PC-9 (cell line): ENCODE data around the gene SLC25A42. TPM values are rescaled to one million over a fixed set of nuclear protein-coding genes. Genes with fewer than 3 reads are reported as not detected.

Source experiments
- BruUV-seq: library from RNA; stranded (reverse); fragments of 400-500 nt; replicated peaks from 2 replicates; lab custom pipeline; 2021; lab: Mats Ljungman, UMichigan
- CTCF ChIA-PET: fragments of 300-600 bp; sonication (Branson Sonifier 250); formaldehyde crosslinking; loops from one replicate; lab custom pipeline; 2022; ENCODE audit warnings: antibody characterized with exemption; lab: Charles Lee
- POLR2A ChIA-PET: fragments of 300-600 bp; sonication (Branson Sonifier 250); formaldehyde crosslinking; loops from one replicate; lab custom pipeline; 2022; ENCODE audit warnings: antibody characterized with exemption; ENCODE audit not compliant: unreplicated experiment; lab: Charles Lee
- DNase-seq, 2 experiments: peaks; one replicate each; pipeline versions ENCODE4 v3.0.0 to v3.0.0-alpha.2; 2015 to 2022; ENCODE audit warnings: mixed read lengths in 1 of 2
- H2AFZ ChIP-seq: fragments of 200-600 bp; sonication (generic); 2 replicates; pipeline ENCODE4 v1.8.1; 2017; ENCODE audit warnings: antibody characterized with exemption
- H3F3A ChIP-seq: fragments of 200-600 bp; sonication (generic); 2 replicates; pipeline ENCODE4 v1.8.1; 2017; ENCODE audit warnings: antibody characterized with exemption, mild to moderate bottlenecking, low read depth; ENCODE audit not compliant: insufficient read depth
- H3K27ac ChIP-seq: fragments of 200-600 bp; sonication (generic); 2 replicates; pipeline ENCODE4 v1.6.1; 2016; ENCODE audit warnings: mixed run types
- H3K27me3 ChIP-seq: fragments of 200-600 bp; sonication (generic); 2 replicates; pipeline ENCODE4 v1.6.1; 2016; ENCODE audit warnings: low read depth, mixed run types; ENCODE audit not compliant: insufficient read depth
- H3K36me3 ChIP-seq: fragments of 200-600 bp; sonication (generic); 2 replicates; pipeline ENCODE4 v1.6.1; 2016; ENCODE audit warnings: low read depth, mixed run types
- H3K4me1 ChIP-seq: fragments of 200-600 bp; sonication (generic); replicated peaks from 2 replicates; pipeline ENCODE4 v1.6.1; 2016; ENCODE audit warnings: mixed run types; ENCODE audit not compliant: insufficient read depth
- H3K4me2 ChIP-seq: fragments of 200-600 bp; sonication (generic); 2 replicates; pipeline ENCODE4 v1.6.1; 2017; ENCODE audit warnings: mixed run types
- H3K4me3 ChIP-seq: fragments of 200-600 bp; sonication (generic); 2 replicates; pipeline ENCODE4 v1.6.1; 2016; ENCODE audit warnings: mixed run types
- H3K79me2 ChIP-seq: fragments of 200-600 bp; sonication (generic); 2 replicates; pipeline ENCODE4 v1.6.1; 2017; ENCODE audit warnings: low read depth, mixed run types
- H3K9me2 ChIP-seq: fragments of 200-600 bp; sonication (generic); 2 replicates; pipeline ENCODE4 v1.8.1; 2017; ENCODE audit warnings: mild to moderate bottlenecking; ENCODE audit not compliant: insufficient read depth
- H3K9me3 ChIP-seq: fragments of 200-600 bp; sonication (generic); 2 replicates; pipeline ENCODE4 v1.8.1; 2016; ENCODE audit warnings: low read depth; ENCODE audit not compliant: insufficient read depth
- H4K20me1 ChIP-seq: fragments of 200-600 bp; sonication (generic); 2 replicates; pipeline ENCODE4 v1.8.1; 2017; ENCODE audit not compliant: insufficient read depth
- CTCF ChIP-seq: fragments of 200-600 bp; sonication (generic); conservative IDR thresholded peaks from 2 replicates; pipeline ENCODE4 v1.6.1; 2017; ENCODE audit warnings: mixed run types, antibody characterized with exemption, mild to moderate bottlenecking, moderate library complexity
- EZH2 ChIP-seq: fragments of 200-600 bp; sonication (generic); IDR thresholded peaks from 2 replicates; pipeline ENCODE4 v1.8.0; 2017; ENCODE audit warnings: antibody characterized with exemption, low read depth
- intact Hi-C: fragments of 100-400 bp; cut with micrococcal nuclease; formaldehyde crosslinking; loops from one replicate; pipeline ENCODE4 v1.10.0; 2022; ENCODE audit not compliant: unreplicated experiment
- total RNA-seq: library from RNA; stranded (reverse); gene quantifications from 2 replicates; pipeline ENCODE4 v1.2.3, GENCODE V29; 2021

Gene SLC25A42
- total RNA-seq, 1 experiment from 2014 or later = 6.9 TPM

- DNase-seq = no peak
- H3K36me3 ChIP-seq = no peaks in the 10 kb centered on the region
- no peak overlapping the region for H3K4me2 ChIP-seq
- BruUV-seq = no TSS peak
- POLR2A ChIA-PET = no interaction called here
- H3K27ac ChIP-seq = no peak overlapping the region
- no peaks in the 10 kb centered on the region for H3K9me2 ChIP-seq
- TF ChIP-seq EZH2 (no peak), CTCF (no peak)
- intact Hi-C loops = no loop called here
- CTCF ChIA-PET = no interaction called here
- H3F3A ChIP-seq = peaks cover 7% of the 10 kb centered on the region; the same call in 1 of the 2 replicates
- H3K27me3 ChIP-seq = no peaks in the 10 kb centered on the region
- H3K79me2 ChIP-seq = no peaks in the 10 kb centered on the region
- peaks cover 8% of the 10 kb centered on the region for H4K20me1 ChIP-seq
- H2AFZ ChIP-seq = no peak overlapping the region
- no peaks in the 10 kb centered on the region for H3K4me1 ChIP-seq
- H3K4me3 ChIP-seq = no peak overlapping the region
- no peaks in the 10 kb centered on the region for H3K9me3 ChIP-seq
Observed at GRCh38 chr19:19050104-19050503, 13.7 kb upstream of the SLC25A42 start.

- POLR2A ChIA-PET = no interaction called here
- no peak for DNase-seq
Observed at GRCh38 chr19:19050731-19051130, 13.1 kb upstream of the SLC25A42 start.

GRCh38 chr19:19051478-19052213, 12.1 kb upstream of the SLC25A42 start:
- no peaks in the 10 kb centered on the region for H3K27me3 ChIP-seq
- TF ChIP-seq CTCF (no peak), EZH2 (no peak)
- DNase-seq = no peak
- no TSS peak for BruUV-seq
- H4K20me1 ChIP-seq = peaks cover 8% of the 10 kb centered on the region
- no peaks in the 10 kb centered on the region for H3K4me1 ChIP-seq
- no peak overlapping the region for H3K4me3 ChIP-seq
- H2AFZ ChIP-seq = no peak overlapping the region
- H3K9me2 ChIP-seq = no peaks in the 10 kb centered on the region
- ChIA-PET CTCF (no interaction called here), POLR2A (no interaction called here)
- no peaks in the 10 kb centered on the region for H3K79me2 ChIP-seq
- no peak overlapping the region for H3K27ac ChIP-seq
- intact Hi-C loops = no loop called here
- H3K9me3 ChIP-seq = no peaks in the 10 kb centered on the region
- peaks cover 7% of the 10 kb centered on the region; the same call in 1 of the 2 replicates for H3F3A ChIP-seq
- H3K4me2 ChIP-seq = no peak overlapping the region
- no peaks in the 10 kb centered on the region for H3K36me3 ChIP-seq

More at GRCh38 chr19:19050731-19051130, 13.1 kb upstream of the SLC25A42 start:
- TF ChIP-seq CTCF (no peak), EZH2 (no peak)
- Histone ChIP-seq H3K36me3 (no peaks in the 10 kb centered on the region), H3K9me2 (no peaks in the 10 kb centered on the region), H3K4me3 (no peak overlapping the region), H3K79me2 (no peaks in the 10 kb centered on the region), H3F3A (peaks cover 7% of the 10 kb centered on the region; the same call in 1 of the 2 replicates), H3K9me3 (no peaks in the 10 kb centered on the region), H3K27me3 (no peaks in the 10 kb centered on the region), H2AFZ (no peak overlapping the region), H4K20me1 (peaks cover 8% of the 10 kb centered on the region), H3K4me2 (no peak overlapping the region), H3K4me1 (no peaks in the 10 kb centered on the region), H3K27ac (no peak overlapping the region)
- BruUV-seq = no TSS peak
- CTCF ChIA-PET = no interaction called here
- intact Hi-C loops = no loop called here
